Testis (tissue), 3 donors: ENCODE data around the gene ACACA. TPM values are rescaled to one million over a fixed set of nuclear protein-coding genes. Genes with fewer than 3 reads are reported as not detected.
"Not testable (repeated sequence)": the region's sequence is repeated elsewhere in the genome, so short reads cannot be mapped to it uniquely, and the experiment has no call there.

Experiments used
- DNase-seq: peaks from one replicate; pipeline ENCODE4 v3.0.0-alpha.2; 2019
- H3K27ac ChIP-seq, 2 donors: fragments of 200-600 bp; sonication (generic); one replicate each; pipeline ENCODE4 v1.5.1; 2019
- H3K27me3 ChIP-seq: fragments of 200-600 bp; sonication (generic); one replicate; pipeline ENCODE4 v1.5.1; 2019
- H3K36me3 ChIP-seq: fragments of 200-600 bp; sonication (generic); one replicate; pipeline ENCODE4 v1.5.1; 2017; ENCODE audit warnings: low read depth; ENCODE audit errors: missing control alignments
- H3K4me1 ChIP-seq: fragments of 200-600 bp; sonication (generic); one replicate; pipeline ENCODE4 v1.5.1; 2019
- H3K4me3 ChIP-seq, 2 donors: fragments of 200-600 bp; sonication (generic); one replicate each; pipeline ENCODE4 v1.5.1; 2017 to 2019
- H3K9me3 ChIP-seq: fragments of 200-600 bp; sonication (generic); one replicate; pipeline ENCODE4 v1.5.1; 2017
- POLR2A ChIP-seq: fragments of 450-650 bp; IDR thresholded peaks from one replicate; pipeline ENCODE4 v1.6.1; 2017; ENCODE audit warnings: antibody characterized with exemption, mild to moderate bottlenecking, moderate library complexity
- WGBS, 2 donors: methylation state at CpG; one replicate each; pipeline ENCODE4 v1.1.5; 2018; 5-methylcytosine and 5-hydroxymethylcytosine counted together
- intact Hi-C: fragments of 100-400 bp; cut with DNase I; formaldehyde crosslinking; loops from one replicate; pipeline ENCODE4 v1.15.1; 2023; ENCODE audit warnings: low total_unique reads
- polyA plus RNA-seq: library from polyadenylated mRNA; stranded (reverse); fragments of 350-450 nt; fragmentation: Illumina TruSeq; extraction: RNeasy Lipid Tissue Mini Kit (QIAGEN cat#74804); gene quantifications from one replicate; pipeline ENCODE4 v1.2.3, GENCODE V29; 2014; ENCODE audit warnings: low read depth, low replicate concordance; ENCODE audit not compliant: insufficient read depth
- total RNA-seq, 2 donors: library from RNA; depleted of rRNA; stranded (reverse); fragments of >200 nt; gene quantifications; one replicate each; pipeline ENCODE4 v1.2.3, GENCODE V29; 2016
- TF ChIP-seq, protein P1 (sequence below), 3 experiments: fragments of 450-650 bp in 2 of 3; fragments of 200-600 bp in 1 of 3; sonication (generic) in 1 of 3; IDR thresholded peaks; one replicate each; pipeline ENCODE4 v1.5.1; 2016 to 2019; ENCODE audit warnings: antibody characterized with exemption in 3 of 3, mild to moderate bottlenecking in 2 of 3, moderate library complexity in 1 of 3

The ACACA gene
- total and polyA plus RNA-seq, 3 donors from 2014 or later = 43.4 to 65.0 (median 56.0) TPM

DNA sequence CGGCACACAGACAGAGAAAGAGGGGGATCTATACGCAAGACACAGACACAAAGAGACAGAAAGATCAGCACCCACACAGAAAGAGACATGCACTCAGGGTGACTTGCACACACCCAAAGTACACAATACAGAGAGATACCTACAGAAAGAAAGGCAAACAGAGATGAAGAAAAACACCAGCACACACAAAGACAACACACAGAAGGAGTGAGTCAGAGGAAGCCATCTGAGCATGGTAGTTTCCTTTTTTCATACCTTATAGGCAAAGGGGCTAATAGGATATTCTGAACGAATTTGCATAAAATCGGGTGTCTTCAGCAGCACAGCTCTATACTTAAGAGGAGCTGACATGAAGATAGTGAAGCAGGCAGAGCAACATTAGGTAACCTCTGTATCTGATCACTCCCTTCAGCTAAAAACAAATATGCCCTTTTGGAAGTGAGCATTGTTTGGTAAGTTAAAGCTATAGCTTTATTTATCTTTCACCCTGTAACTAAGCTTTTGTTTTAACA lies 259.3 kb downstream of the ACACA start:
- no peaks in the 10 kb centered on the region for H3K9me3 ChIP-seq
- no peaks in the 10 kb centered on the region for H3K36me3 ChIP-seq
- no peak overlapping the region for H3K27ac ChIP-seq
- H3K4me1 ChIP-seq = no peaks in the 10 kb centered on the region
- intact Hi-C loops = no loop called here
- H3K27me3 ChIP-seq = no peaks in the 10 kb centered on the region
- 86 to 88% methylated on average over 4 of the region's 4 CpGs for WGBS, 2 donors
- DNase-seq = no peak
- TF ChIP-seq, protein P1, sequence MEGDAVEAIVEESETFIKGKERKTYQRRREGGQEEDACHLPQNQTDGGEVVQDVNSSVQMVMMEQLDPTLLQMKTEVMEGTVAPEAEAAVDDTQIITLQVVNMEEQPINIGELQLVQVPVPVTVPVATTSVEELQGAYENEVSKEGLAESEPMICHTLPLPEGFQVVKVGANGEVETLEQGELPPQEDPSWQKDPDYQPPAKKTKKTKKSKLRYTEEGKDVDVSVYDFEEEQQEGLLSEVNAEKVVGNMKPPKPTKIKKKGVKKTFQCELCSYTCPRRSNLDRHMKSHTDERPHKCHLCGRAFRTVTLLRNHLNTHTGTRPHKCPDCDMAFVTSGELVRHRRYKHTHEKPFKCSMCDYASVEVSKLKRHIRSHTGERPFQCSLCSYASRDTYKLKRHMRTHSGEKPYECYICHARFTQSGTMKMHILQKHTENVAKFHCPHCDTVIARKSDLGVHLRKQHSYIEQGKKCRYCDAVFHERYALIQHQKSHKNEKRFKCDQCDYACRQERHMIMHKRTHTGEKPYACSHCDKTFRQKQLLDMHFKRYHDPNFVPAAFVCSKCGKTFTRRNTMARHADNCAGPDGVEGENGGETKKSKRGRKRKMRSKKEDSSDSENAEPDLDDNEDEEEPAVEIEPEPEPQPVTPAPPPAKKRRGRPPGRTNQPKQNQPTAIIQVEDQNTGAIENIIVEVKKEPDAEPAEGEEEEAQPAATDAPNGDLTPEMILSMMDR (IDR thresholded peaks at IDR 0.05) = no peak
- no peak for TF ChIP-seq POLR2A
- H3K4me3 ChIP-seq = no peak overlapping the region

DNA sequence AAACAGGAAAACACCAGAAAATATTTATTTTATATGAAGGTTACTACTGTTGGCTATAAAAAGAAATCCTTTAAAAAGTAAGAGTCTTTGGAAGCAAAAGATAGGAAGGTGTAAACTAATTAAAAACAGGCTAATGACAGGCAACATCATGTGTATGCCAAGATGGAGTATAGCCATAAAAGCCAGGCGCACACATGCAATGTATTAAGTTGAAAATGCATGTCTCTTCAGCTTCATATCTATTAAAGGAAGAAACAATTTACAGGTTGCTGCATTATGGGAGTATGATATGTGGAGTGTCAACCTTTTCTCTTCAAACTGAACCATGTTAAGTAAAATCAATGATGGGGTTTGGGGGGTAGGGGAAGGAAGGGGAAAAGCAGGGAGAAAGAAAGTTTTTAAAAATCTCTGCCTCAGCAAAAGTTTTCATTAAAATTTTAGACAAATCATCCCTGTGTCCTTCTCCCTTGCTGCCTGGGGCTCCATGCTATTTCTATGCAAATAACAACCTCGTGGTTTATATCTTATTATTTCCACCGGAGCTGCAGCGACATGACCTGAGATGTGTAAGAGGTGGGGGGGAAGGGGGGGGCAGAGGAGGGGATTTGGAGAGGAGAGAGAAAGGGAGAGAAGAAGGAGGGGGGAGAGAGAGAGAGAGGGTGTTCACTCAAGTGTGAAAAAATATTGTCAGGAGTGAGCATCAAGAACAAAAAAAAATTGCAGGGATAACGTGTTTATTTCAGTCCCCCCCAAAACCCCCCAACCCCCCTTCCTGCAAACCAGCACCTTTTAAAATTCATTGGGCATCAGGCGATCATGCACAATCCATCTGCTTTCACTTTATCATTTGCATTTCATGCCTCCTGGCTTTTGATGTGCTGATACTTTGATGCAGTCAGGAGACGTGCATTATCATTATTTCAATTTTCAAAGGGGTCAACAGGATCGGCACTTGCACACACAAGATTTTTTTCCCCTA lies 260.3 kb downstream of the ACACA start:
- H3K4me1 ChIP-seq = no peaks in the 10 kb centered on the region
- no peaks in the 10 kb centered on the region for H3K27me3 ChIP-seq
- WGBS, 2 donors = 91% methylated on average over 8 of the region's 8 CpGs
- no peaks in the 10 kb centered on the region for H3K9me3 ChIP-seq
- no peaks in the 10 kb centered on the region for H3K36me3 ChIP-seq
- no peak overlapping the region for H3K4me3 ChIP-seq
- DNase-seq = no peak
- no peak overlapping the region for H3K27ac ChIP-seq
- intact Hi-C loops = no loop called here
- TF ChIP-seq, protein P1 (IDR thresholded peaks at IDR 0.05) = no peak
- TF ChIP-seq POLR2A = no peak

DNA sequence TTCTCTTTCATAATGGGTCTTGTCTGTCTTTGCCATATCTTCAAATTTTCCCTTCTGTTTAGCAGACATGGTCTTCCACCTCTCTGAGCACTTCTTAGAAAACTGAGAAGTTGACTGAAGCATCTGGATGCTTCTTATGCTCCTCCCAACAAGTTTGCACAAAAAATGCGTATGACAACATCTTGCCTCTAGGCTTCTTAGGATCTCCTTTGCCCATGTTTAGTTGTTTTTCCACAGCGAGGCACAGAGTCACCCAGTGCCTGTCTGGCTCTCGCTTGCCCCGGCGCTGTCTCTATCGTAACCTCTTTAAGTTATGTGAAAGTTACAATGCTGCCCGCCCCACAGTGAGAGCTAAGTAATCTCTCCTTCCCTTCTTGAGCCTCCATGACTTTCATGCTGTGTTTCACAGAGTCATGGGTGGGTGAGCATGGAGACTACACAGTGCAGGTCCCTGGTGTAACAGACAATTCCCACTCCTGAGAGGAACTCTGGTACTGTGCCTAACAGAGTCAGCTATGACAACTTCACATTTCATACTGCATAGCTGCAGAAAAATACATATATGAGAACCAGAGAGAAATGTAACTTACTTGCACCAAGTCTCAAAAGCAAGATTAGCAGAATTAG lies 262.4 kb downstream of the ACACA start:
- no peaks in the 10 kb centered on the region for H3K4me1 ChIP-seq
- TF ChIP-seq POLR2A = no peak
- TF ChIP-seq, protein P1 (IDR thresholded peaks at IDR 0.05) = no peak
- no peaks in the 10 kb centered on the region for H3K27me3 ChIP-seq
- intact Hi-C loops = no loop called here
- H3K27ac ChIP-seq = no peak overlapping the region
- no peaks in the 10 kb centered on the region for H3K9me3 ChIP-seq
- H3K4me3 ChIP-seq = no peak overlapping the region
- no peaks in the 10 kb centered on the region for H3K36me3 ChIP-seq
- 96 to 97% methylated on average over 7 of the region's 7 CpGs for WGBS, 2 donors
- no peak for DNase-seq

DNA sequence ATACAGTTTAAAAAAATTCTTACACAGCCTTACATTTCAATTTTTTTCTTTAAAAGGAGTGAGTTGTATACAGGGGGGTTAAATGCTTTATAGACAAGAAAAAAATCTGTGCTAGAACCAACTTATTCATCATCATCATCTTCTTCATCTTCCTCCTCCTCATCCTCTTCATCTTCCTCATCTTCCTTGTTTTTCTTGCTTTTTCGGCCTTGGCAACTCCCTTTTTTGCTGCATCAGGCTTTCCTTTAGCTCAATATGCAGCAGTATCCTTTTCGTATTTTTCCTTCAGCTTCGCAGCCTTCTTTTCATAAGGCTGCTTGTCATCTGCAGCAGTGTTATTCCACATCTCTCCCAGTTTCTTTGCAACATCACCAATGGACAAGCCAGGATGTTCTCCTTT lies 263.1 kb downstream of the ACACA start:
- H3K4me3 ChIP-seq, H3K27me3 ChIP-seq, DNase-seq, H3K27ac ChIP-seq, H3K36me3 ChIP-seq, H3K4me1 ChIP-seq, H3K9me3 ChIP-seq, intact Hi-C loops: not testable (repeated sequence)
- WGBS, 2 donors = 93 to 95% methylated on average over 3 of the region's 3 CpGs

DNA sequence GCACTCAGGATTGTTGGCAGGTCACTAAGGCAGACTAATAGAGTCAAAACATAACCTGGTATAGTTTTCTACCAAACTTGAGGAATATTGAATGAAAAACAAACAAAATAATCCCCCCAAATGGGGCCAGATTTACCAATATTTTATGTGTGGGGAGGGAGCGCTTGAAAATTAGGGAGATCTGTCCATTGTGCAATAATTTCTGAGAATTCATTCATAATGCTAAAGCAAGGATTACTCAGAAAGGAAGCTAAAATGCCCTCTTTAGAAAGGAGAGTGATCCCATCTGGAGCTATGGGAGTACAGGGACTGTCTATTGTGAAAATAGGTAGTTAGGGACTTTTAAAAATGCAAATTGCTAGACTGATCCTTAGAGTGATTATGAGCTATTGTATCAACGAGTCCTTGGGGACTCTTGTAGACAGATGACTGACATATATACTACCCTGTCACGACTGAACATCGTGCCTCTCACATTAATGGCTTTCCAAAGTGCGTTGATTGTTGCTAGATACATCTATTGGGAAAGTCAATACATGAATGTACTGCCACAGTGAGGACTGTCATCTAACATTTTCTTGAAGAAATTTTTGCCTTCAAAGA lies 264.2 kb downstream of the ACACA start:
- no peak for DNase-seq
- Histone ChIP-seq H3K36me3 (no peaks in the 10 kb centered on the region), H3K27me3 (no peaks in the 10 kb centered on the region), H3K9me3 (no peaks in the 10 kb centered on the region), H3K4me3 (no peak overlapping the region), H3K4me1 (no peaks in the 10 kb centered on the region), H3K27ac (no peak overlapping the region)
- TF ChIP-seq, protein P1 (IDR thresholded peaks at IDR 0.05) = no peak
- TF ChIP-seq POLR2A = no peak
- intact Hi-C loops = no loop called here
- 96 to 98% methylated on average over 5 of the region's 5 CpGs for WGBS, 2 donors
